Thoracic aorta (tissue), 2 donors: ENCODE data around the gene DDX27. TPM values are rescaled to one million over a fixed set of nuclear protein-coding genes. Genes with fewer than 3 reads are reported as not detected.

ENCODE experiments used
- ATAC-seq: fragments of 150-250 bp; one replicate; pipeline ENCODE4 v1.8.0; 2017; ENCODE audit warnings: low read depth; ENCODE audit not compliant: insufficient number of reproducible peaks, low FRiP score
- DNase-seq: peaks from one replicate; pipeline ENCODE4 v3.0.0-alpha.2; 2020; ENCODE audit warnings: low spot score
- H3K27ac ChIP-seq, 2 donors: fragments of 200-600 bp; sonication (generic); 1 replicate in 1 of 2; 2 replicates in 1 of 2; pipeline ENCODE4 v1.5.1; 2016; ENCODE audit warnings: mild to moderate bottlenecking in 2 of 2, moderate library complexity in 2 of 2
- H3K27me3 ChIP-seq: fragments of 200-600 bp; sonication (generic); replicated peaks from 2 replicates; pipeline ENCODE4 v1.6.0; 2016; ENCODE audit warnings: mild to moderate bottlenecking; ENCODE audit not compliant: insufficient read depth
- H3K36me3 ChIP-seq: fragments of 200-600 bp; sonication (generic); one replicate; pipeline ENCODE4 v1.5.1; 2016
- H3K4me1 ChIP-seq, 2 donors: fragments of 200-600 bp; sonication (generic); 1 replicate in 1 of 2; 2 replicates in 1 of 2; pipeline versions ENCODE4 v1.5.1 to v1.6.0; 2016; ENCODE audit warnings: low read depth in 2 of 2, mild to moderate bottlenecking in 1 of 2; ENCODE audit not compliant: control insufficient read depth in 1 of 2
- H3K4me3 ChIP-seq: fragments of 200-600 bp; sonication (generic); 2 replicates; pipeline ENCODE4 v1.5.1; 2016; ENCODE audit warnings: mild to moderate bottlenecking
- H3K9me3 ChIP-seq: fragments of 200-600 bp; sonication (generic); 2 replicates; pipeline ENCODE4 v1.5.1; 2016
- CTCF ChIP-seq: fragments of 200-600 bp; sonication (generic); IDR thresholded peaks from one replicate; pipeline ENCODE4 v1.5.1; 2019; ENCODE audit warnings: antibody characterized with exemption
- total RNA-seq, 2 donors: library from RNA; depleted of rRNA; stranded (reverse); fragments of >200 nt; gene quantifications; one replicate each; pipeline versions ENCODE4 v1.1.0 to v1.2.3, GENCODE V29; 2016

The DDX27 gene
- total RNA-seq, 2 donors from 2014 or later: 35.3 to 35.9 TPM

DNA sequence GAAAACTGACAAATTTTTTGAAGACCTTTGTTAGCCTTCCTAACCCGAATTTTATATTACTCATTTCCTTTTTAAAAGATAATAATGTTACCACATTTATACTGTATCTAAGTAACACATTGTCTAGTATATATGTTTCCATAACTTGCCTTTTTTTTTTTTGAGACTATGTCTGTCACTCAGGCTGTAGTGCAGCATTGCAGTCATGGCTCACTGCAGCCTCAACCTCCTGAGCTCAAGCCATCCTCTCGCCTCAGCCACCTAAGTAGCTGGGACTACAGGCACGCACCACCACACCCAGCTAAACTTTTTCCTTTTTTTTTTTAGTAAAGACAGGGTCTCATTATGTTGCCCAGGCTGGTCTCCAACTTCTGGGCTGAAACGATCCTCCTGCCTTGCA is 40.1 kb downstream of the DDX27 start:
- Histone ChIP-seq H3K36me3 (peaks cover 92% of the 10 kb centered on the region), H3K4me1 (no peaks in the 10 kb centered on the region), H3K4me3 (no peak overlapping the region), H3K9me3 (no peaks in the 10 kb centered on the region), H3K27me3 (no peaks in the 10 kb centered on the region), H3K27ac (no peak overlapping the region)
- DNase-seq: no peak
- TF ChIP-seq CTCF: no peak
- no peak for ATAC-seq

- no peak for TF ChIP-seq CTCF
- no peaks in the 10 kb centered on the region for H3K27me3 ChIP-seq
- no peaks in the 10 kb centered on the region for H3K4me1 ChIP-seq
- no peak overlapping the region for H3K4me3 ChIP-seq
- H3K9me3 ChIP-seq: no peaks in the 10 kb centered on the region
- ATAC-seq (no peak), DNase-seq (no peak)
- H3K36me3 ChIP-seq: peaks cover 92% of the 10 kb centered on the region
- no peak overlapping the region for H3K27ac ChIP-seq
Observed at GRCh38 chr20:49259799-49260198, 40.6 kb downstream of the DDX27 start.

DNA sequence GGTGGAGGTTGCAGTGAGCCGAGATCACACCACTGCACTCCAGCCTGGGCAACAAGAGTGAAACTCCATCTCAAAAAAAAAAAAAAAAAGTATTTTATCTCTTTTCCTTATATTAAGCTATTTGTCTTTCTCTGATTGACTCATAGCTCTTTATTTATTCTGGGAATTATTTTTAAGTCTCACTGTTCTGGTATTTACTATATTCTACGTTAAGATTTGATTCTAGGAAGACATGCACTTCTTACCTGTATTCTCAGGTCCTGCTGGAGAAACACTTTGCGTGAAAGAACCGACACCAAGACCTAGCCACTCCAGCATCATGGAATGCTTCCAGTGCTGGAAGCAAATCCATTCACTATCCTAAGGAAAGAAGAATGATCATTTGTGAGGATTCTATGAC is 41.0 kb downstream of the DDX27 start:
- no peak overlapping the region for H3K4me3 ChIP-seq
- H3K36me3 ChIP-seq: peaks cover 91% of the 10 kb centered on the region
- no peaks in the 10 kb centered on the region for H3K4me1 ChIP-seq
- no peak for DNase-seq
- TF ChIP-seq CTCF: no peak
- no peaks in the 10 kb centered on the region for H3K27me3 ChIP-seq
- H3K9me3 ChIP-seq: no peaks in the 10 kb centered on the region
- no peak overlapping the region for H3K27ac ChIP-seq
- ATAC-seq: no peak

DNA sequence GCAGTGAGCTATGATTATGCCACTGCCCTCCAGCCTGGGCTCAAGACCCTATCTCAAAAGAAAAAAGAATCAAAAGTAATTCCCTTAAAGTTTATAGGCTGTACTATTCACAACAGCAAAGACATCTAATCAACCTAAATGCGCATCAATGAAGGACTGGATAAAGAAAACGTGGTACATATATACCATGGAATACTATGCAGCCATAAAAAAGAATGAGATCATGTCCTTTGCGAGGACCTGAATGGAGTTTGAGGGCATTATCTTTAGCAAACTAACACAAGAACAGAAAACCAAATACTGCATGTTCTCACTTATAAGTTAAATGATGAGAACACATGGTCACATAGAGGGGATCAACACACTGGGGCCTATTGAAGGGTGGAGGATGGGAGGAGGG is 42.0 kb downstream of the DDX27 start:
- no peak overlapping the region for H3K27ac ChIP-seq
- H3K36me3 ChIP-seq: peaks cover 86% of the 10 kb centered on the region
- no peaks in the 10 kb centered on the region for H3K27me3 ChIP-seq
- no peaks in the 10 kb centered on the region for H3K9me3 ChIP-seq
- H3K4me1 ChIP-seq: no peaks in the 10 kb centered on the region
- TF ChIP-seq CTCF: no peak
- no peak overlapping the region for H3K4me3 ChIP-seq
- ATAC-seq (no peak), DNase-seq (no peak)

- H3K4me1 ChIP-seq: peaks cover 5 to 9% of the 10 kb centered on the region in 2 donors
- H3K9me3 ChIP-seq: no peaks in the 10 kb centered on the region
- H3K27ac ChIP-seq: no peak overlapping the region
- no peak for DNase-seq
- no peak overlapping the region for H3K4me3 ChIP-seq
- TF ChIP-seq CTCF: no peak
- no peak for ATAC-seq
- H3K27me3 ChIP-seq: no peaks in the 10 kb centered on the region
- peaks cover 74% of the 10 kb centered on the region for H3K36me3 ChIP-seq
Observed at GRCh38 chr20:49262444-49262843, 43.2 kb downstream of the DDX27 start.
